ENCODE measurements around the gene GGPS1. TPM values are rescaled to one million over a fixed set of nuclear protein-coding genes. Genes with fewer than 3 reads are reported as not detected.

Gene GGPS1
- total RNA-seq, 1 donor from 2014 or later, result 57.2 TPM

GRCh38 chr1:235292790-235293189, 35.6 kb upstream of the GGPS1 start:
- Mint-ChIP-seq H3K36me3 (ENCODE audit: low read depth) (peaks cover 7% of the 10 kb centered on the region), H3K4me1 (peaks cover 4% of the 10 kb centered on the region), H3K4me3 (no peak overlapping the region), H3K27ac (ENCODE audit: unreplicated experiment) (peak overlapping the region; percentile 43), H3K9me3 (peaks cover 6% of the 10 kb centered on the region), H3K27me3 (ENCODE audit: low read depth) (no peaks in the 10 kb centered on the region)
- DNase-seq (ENCODE audit: low read depth, low spot score), result no peak
- TF ChIP-seq CTCF (conservative IDR thresholded peaks at IDR 0.05), result no peak

GRCh38 chr1:235293322-235293942, 34.9 kb upstream of the GGPS1 start:
- Mint-ChIP-seq H3K9me3 (peaks cover 8% of the 10 kb centered on the region), H3K4me1 (peaks cover 4% of the 10 kb centered on the region)

GRCh38 chr1:235295902-235296350, 32.4 kb upstream of the GGPS1 start:
- Mint-ChIP-seq H3K4me1 (peaks cover 8% of the 10 kb centered on the region), H3K36me3 (ENCODE audit: low read depth) (peaks cover 9% of the 10 kb centered on the region), H3K4me3 (no peak overlapping the region), H3K27me3 (ENCODE audit: low read depth) (no peaks in the 10 kb centered on the region), H3K27ac (ENCODE audit: unreplicated experiment) (no peak overlapping the region), H3K9me3 (peaks cover 8% of the 10 kb centered on the region)
- DNase-seq (ENCODE audit: low read depth, low spot score), result no peak
- no peak for TF ChIP-seq CTCF (conservative IDR thresholded peaks at IDR 0.05)

More at GRCh38 chr1:235293322-235293942, 34.9 kb upstream of the GGPS1 start:
- no peak for DNase-seq (ENCODE audit: low read depth, low spot score)
- H3K36me3 Mint-ChIP-seq (ENCODE audit: low read depth), result peaks cover 9% of the 10 kb centered on the region
- TF ChIP-seq CTCF (conservative IDR thresholded peaks at IDR 0.05), result no peak
- no peaks in the 10 kb centered on the region for H3K27me3 Mint-ChIP-seq (ENCODE audit: low read depth)
- H3K4me3 Mint-ChIP-seq, result no peak overlapping the region
- H3K27ac Mint-ChIP-seq (ENCODE audit: unreplicated experiment), result no peak overlapping the region

- peaks cover 8% of the 10 kb centered on the region for H3K4me1 Mint-ChIP-seq
- H3K9me3 Mint-ChIP-seq, result peaks cover 8% of the 10 kb centered on the region
- no peak for DNase-seq (ENCODE audit: low read depth, low spot score)
- H3K4me3 Mint-ChIP-seq, result no peak overlapping the region
- TF ChIP-seq CTCF (conservative IDR thresholded peaks at IDR 0.05), result no peak
- no peaks in the 10 kb centered on the region for H3K27me3 Mint-ChIP-seq (ENCODE audit: low read depth)
- H3K36me3 Mint-ChIP-seq (ENCODE audit: low read depth), result peaks cover 9% of the 10 kb centered on the region
- H3K27ac Mint-ChIP-seq (ENCODE audit: unreplicated experiment), result no peak overlapping the region
These were observed 31.6 kb upstream of the GGPS1 start for GRCh38 chr1:235296729-235297128.

GRCh38 chr1:235297579-235297978, 30.8 kb upstream of the GGPS1 start:
- peaks cover 10% of the 10 kb centered on the region for H3K4me1 Mint-ChIP-seq
- H3K27ac Mint-ChIP-seq (ENCODE audit: unreplicated experiment), result no peak overlapping the region
- no peaks in the 10 kb centered on the region for H3K27me3 Mint-ChIP-seq (ENCODE audit: low read depth)
- peaks cover 8% of the 10 kb centered on the region for H3K9me3 Mint-ChIP-seq
- peaks cover 9% of the 10 kb centered on the region for H3K36me3 Mint-ChIP-seq (ENCODE audit: low read depth)
- H3K4me3 Mint-ChIP-seq, result no peak overlapping the region
- TF ChIP-seq CTCF (conservative IDR thresholded peaks at IDR 0.05), result no peak
- no peak for DNase-seq (ENCODE audit: low read depth, low spot score)
